Measurements from ENCODE around the gene CST9. TPM values are rescaled to one million over a fixed set of nuclear protein-coding genes. Genes with fewer than 3 reads are reported as not detected.

The CST9 gene
- total and polyA plus RNA-seq, 2 experiments from 2014 or later: not detected

GRCh38 chr20:23629017-23629541, 23.4 kb upstream of the CST9 start:
- TF ChIP-seq EZH2phosphoT487 (IDR thresholded peaks at IDR 0.05; ENCODE audit: low read depth, severe bottlenecking, unreplicated experiment) (no peak), EZH2 (IDR thresholded peaks at IDR 0.05; ENCODE audit: borderline replicate concordance) (no peak), CTCF (IDR thresholded peaks at IDR 0.05; ENCODE audit: poor library complexity) (no peak)
- H3K4me2 ChIP-seq: no peak overlapping the region
- H3K27ac ChIP-seq: peak overlapping the region; percentile 93

GRCh38 chr20:23628402-23629016, 22.8 kb upstream of the CST9 start:
- Histone ChIP-seq H3K9me2 (replicated peaks; ENCODE audit: insufficient read depth) (no peaks in the 10 kb centered on the region), H2AFZ (no peak overlapping the region), H3K27ac (peak overlapping the region; percentile 93), H4K20me1 (ENCODE audit: insufficient read depth, poor library complexity, severe bottlenecking) (no peaks in the 10 kb centered on the region), H3K4me3 (no peak overlapping the region), H3K9me3 (ENCODE audit: low read depth) (no peaks in the 10 kb centered on the region), H3K4me2 (no peak overlapping the region), H3K36me3 (replicated peaks; ENCODE audit: insufficient read depth, low read depth) (no peaks in the 10 kb centered on the region), H3K4me1 (ENCODE audit: insufficient read depth) (peaks cover 16% of the 10 kb centered on the region), H3K27me3 (no peaks in the 10 kb centered on the region), H3K79me2 (no peaks in the 10 kb centered on the region)
- peak; percentile 5 for DNase-seq (ENCODE audit: low spot score)
- WGBS (ENCODE audit: low lambda C conversion rate, missing lambda C conversion rate): 96% methylated on average over 6 of the region's 6 CpGs
- TF ChIP-seq CTCF (IDR thresholded peaks at IDR 0.05; ENCODE audit: poor library complexity): no peak
- TF ChIP-seq EZH2 (IDR thresholded peaks at IDR 0.05; ENCODE audit: borderline replicate concordance): no peak
- no peak for TF ChIP-seq EZH2phosphoT487 (IDR thresholded peaks at IDR 0.05; ENCODE audit: low read depth, severe bottlenecking, unreplicated experiment)

More at GRCh38 chr20:23629017-23629541, 23.4 kb upstream of the CST9 start:
- peak; percentile 89 for DNase-seq (ENCODE audit: low spot score)
- Histone ChIP-seq H3K4me3 (no peak overlapping the region), H2AFZ (no peak overlapping the region), H3K4me1 (ENCODE audit: insufficient read depth) (peaks cover 16% of the 10 kb centered on the region), H3K9me3 (ENCODE audit: low read depth) (no peaks in the 10 kb centered on the region), H3K79me2 (no peaks in the 10 kb centered on the region), H3K9me2 (replicated peaks; ENCODE audit: insufficient read depth) (no peaks in the 10 kb centered on the region), H3K36me3 (replicated peaks; ENCODE audit: insufficient read depth, low read depth) (no peaks in the 10 kb centered on the region), H3K27me3 (no peaks in the 10 kb centered on the region), H4K20me1 (ENCODE audit: insufficient read depth, poor library complexity, severe bottlenecking) (no peaks in the 10 kb centered on the region)
- 38% methylated on average over 7 of the region's 7 CpGs for WGBS (ENCODE audit: low lambda C conversion rate, missing lambda C conversion rate)

- peaks cover 16% of the 10 kb centered on the region for H3K4me1 ChIP-seq (ENCODE audit: insufficient read depth)
- no peaks in the 10 kb centered on the region for H3K9me3 ChIP-seq (ENCODE audit: low read depth)
- H3K27me3 ChIP-seq: no peaks in the 10 kb centered on the region
- no peaks in the 10 kb centered on the region for H4K20me1 ChIP-seq (ENCODE audit: insufficient read depth, poor library complexity, severe bottlenecking)
- 77% methylated on average over 3 of the region's 3 CpGs for WGBS (ENCODE audit: low lambda C conversion rate, missing lambda C conversion rate)
- no peak for DNase-seq (ENCODE audit: low spot score)
- no peaks in the 10 kb centered on the region for H3K79me2 ChIP-seq
- no peak for TF ChIP-seq EZH2 (IDR thresholded peaks at IDR 0.05; ENCODE audit: borderline replicate concordance)
- no peak for TF ChIP-seq CTCF (IDR thresholded peaks at IDR 0.05; ENCODE audit: poor library complexity)
- no peak for TF ChIP-seq EZH2phosphoT487 (IDR thresholded peaks at IDR 0.05; ENCODE audit: low read depth, severe bottlenecking, unreplicated experiment)
- H3K36me3 ChIP-seq (replicated peaks; ENCODE audit: insufficient read depth, low read depth): no peaks in the 10 kb centered on the region
- no peaks in the 10 kb centered on the region for H3K9me2 ChIP-seq (replicated peaks; ENCODE audit: insufficient read depth)
- H3K4me2 ChIP-seq: no peak overlapping the region
- no peak overlapping the region for H3K27ac ChIP-seq
- no peak overlapping the region for H3K4me3 ChIP-seq
- no peak overlapping the region for H2AFZ ChIP-seq
Observed at GRCh38 chr20:23627501-23627900, 21.8 kb upstream of the CST9 start.

All from hepatocyte (in vitro differentiated cells).